Mesenchymal stem cell (in vitro differentiated cells and primary cell): ENCODE data around the gene SAMD13.

Experiments
- DNase-seq: peaks from one replicate; pipeline ENCODE4 v3.0.0-alpha.2; 2013
- H2AFZ ChIP-seq: one replicate; pipeline ENCODE4 v1.6.1; 2013; ENCODE audit warnings: low read depth, mild to moderate bottlenecking, control low read depth, inconsistent platforms, low read length, moderate library complexity
- H2AK5ac ChIP-seq: 2 replicates; pipeline ENCODE4 v1.6.1; 2013; ENCODE audit warnings: low read length, moderate library complexity, mild to moderate bottlenecking, inconsistent platforms; ENCODE audit not compliant: severe bottlenecking
- H2BK120ac ChIP-seq: one replicate; pipeline ENCODE4 v1.6.1; 2013; ENCODE audit warnings: low read depth, mild to moderate bottlenecking, inconsistent platforms, low read length, moderate library complexity
- H2BK12ac ChIP-seq, 2 experiments: one replicate each; pipeline ENCODE4 v1.6.1; 2013; ENCODE audit warnings: inconsistent platforms in 2 of 2, low read length in 2 of 2, mild to moderate bottlenecking in 2 of 2, moderate library complexity in 2 of 2, control low read depth in 1 of 2
- H2BK15ac ChIP-seq: one replicate; pipeline ENCODE4 v1.6.1; 2013; ENCODE audit warnings: mild to moderate bottlenecking, low read depth, inconsistent platforms; ENCODE audit not compliant: poor library complexity, severe bottlenecking
- H2BK5ac ChIP-seq: 2 replicates; pipeline ENCODE4 v1.6.1; 2013; ENCODE audit warnings: low read depth, mild to moderate bottlenecking, low read length, control low read depth, inconsistent platforms; ENCODE audit not compliant: poor library complexity, severe bottlenecking
- H3K14ac ChIP-seq, 2 experiments: one replicate each; pipeline ENCODE4 v1.6.1; 2013; ENCODE audit warnings: inconsistent platforms in 2 of 2, low read length in 2 of 2, control low read depth in 1 of 2, mild to moderate bottlenecking in 1 of 2, moderate library complexity in 1 of 2
- H3K18ac ChIP-seq, 2 experiments: one replicate each; pipeline ENCODE4 v1.6.1; 2013; ENCODE audit warnings: inconsistent platforms in 2 of 2, low read length in 2 of 2, control low read depth in 1 of 2, low read depth in 1 of 2, mild to moderate bottlenecking in 1 of 2
- H3K23ac ChIP-seq, 2 experiments: one replicate each; pipeline ENCODE4 v1.6.1; 2013; ENCODE audit warnings: inconsistent platforms in 2 of 2, low read length in 2 of 2, mild to moderate bottlenecking in 2 of 2, moderate library complexity in 2 of 2, control low read depth in 1 of 2
- H3K27ac ChIP-seq: 2 replicates; pipeline ENCODE4 v1.5.1; 2013; ENCODE audit warnings: mild to moderate bottlenecking, moderate library complexity, low read length, control low read depth, inconsistent platforms; ENCODE audit not compliant: poor library complexity, severe bottlenecking
- H3K27me3 ChIP-seq, 2 experiments: 2 replicates each; pipeline versions ENCODE4 v1.6.1 to v1.7.0; 2013; ENCODE audit warnings: low read length in 2 of 2, mild to moderate bottlenecking in 2 of 2, moderate library complexity in 2 of 2, control low read depth in 1 of 2, inconsistent platforms in 1 of 2; ENCODE audit not compliant: control insufficient read depth in 1 of 2, insufficient read depth in 1 of 2
- H3K36me3 ChIP-seq, 2 experiments: 2 replicates each; pipeline versions ENCODE4 v1.6.1 to v1.7.0; 2013; ENCODE audit warnings: low read length in 2 of 2, control low read depth in 1 of 2, inconsistent platforms in 1 of 2, low read depth in 1 of 2, mild to moderate bottlenecking in 1 of 2; ENCODE audit not compliant: insufficient read depth in 2 of 2, control insufficient read depth in 1 of 2
- H3K4ac ChIP-seq, 2 experiments: one replicate each; pipeline ENCODE4 v1.6.1; 2013; ENCODE audit warnings: inconsistent platforms in 2 of 2, low read length in 2 of 2, mild to moderate bottlenecking in 2 of 2, moderate library complexity in 2 of 2, control low read depth in 1 of 2, low read depth in 1 of 2
- H3K4me1 ChIP-seq: 2 replicates; pipeline ENCODE4 v1.6.1; 2013; ENCODE audit warnings: low read depth, low read length, control low read depth; ENCODE audit not compliant: control insufficient read depth, insufficient read depth
- H3K4me2 ChIP-seq: 2 replicates; pipeline ENCODE4 v1.6.1; 2013; ENCODE audit warnings: low read length, mild to moderate bottlenecking, inconsistent platforms; ENCODE audit not compliant: poor library complexity, severe bottlenecking
- H3K4me3 ChIP-seq, 2 experiments: 2 replicates each; pipeline versions ENCODE4 v1.5.1 to v1.7.0; 2013; ENCODE audit warnings: low read length in 2 of 2, mild to moderate bottlenecking in 2 of 2, control low read depth in 1 of 2, low read depth in 1 of 2; ENCODE audit not compliant: insufficient read depth in 1 of 2
- H3K79me1 ChIP-seq: replicated peaks from 2 replicates; pipeline ENCODE4 v1.6.1; 2013; ENCODE audit warnings: mild to moderate bottlenecking, control low read depth, low read length, inconsistent platforms; ENCODE audit not compliant: poor library complexity, severe bottlenecking
- H3K9ac ChIP-seq: 2 replicates; pipeline ENCODE4 v1.7.0; 2013; ENCODE audit warnings: mild to moderate bottlenecking, low read length, moderate library complexity
- H3K9me3 ChIP-seq: 2 replicates; pipeline ENCODE4 v1.7.0; 2013; ENCODE audit warnings: mild to moderate bottlenecking, low read length; ENCODE audit not compliant: control insufficient read depth
- H4K8ac ChIP-seq: one replicate; pipeline ENCODE4 v1.6.1; 2013; ENCODE audit warnings: inconsistent platforms, mild to moderate bottlenecking, low read length, moderate library complexity
- H4K91ac ChIP-seq: one replicate; pipeline ENCODE4 v1.6.1; 2013; ENCODE audit warnings: mild to moderate bottlenecking, low read length, inconsistent platforms
- WGBS: methylation state at CpG from one replicate; pipeline ENCODE4 v1.1.7; 2013; ENCODE audit warnings: mixed read lengths; 5-methylcytosine and 5-hydroxymethylcytosine counted together

SAMD13 gene

DNA sequence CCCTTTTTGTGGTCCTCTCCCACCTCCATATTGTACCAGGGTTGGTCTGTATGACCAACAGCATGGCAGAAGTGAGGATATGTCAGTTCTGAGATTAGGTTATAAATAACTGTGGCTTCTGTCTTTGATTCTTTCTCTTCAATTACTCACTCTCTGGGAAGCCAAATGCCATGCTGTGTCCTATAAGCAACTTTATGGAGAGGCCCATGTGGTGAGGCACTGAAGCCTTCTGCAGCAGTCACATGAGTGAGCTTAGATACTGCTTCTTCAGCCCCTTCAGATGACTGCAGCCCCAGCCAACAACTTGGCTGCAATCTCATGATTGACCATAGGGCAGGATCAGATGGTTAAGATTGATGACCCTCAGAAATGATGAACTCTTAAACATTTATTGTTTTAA, 34.0 kb upstream of the SAMD13 start:
- Histone ChIP-seq H2BK15ac (no peak overlapping the region), H3K14ac (no peak overlapping the region), H3K27ac (no peak overlapping the region), H3K79me1 (no peaks in the 10 kb centered on the region), H3K23ac (no peak overlapping the region), H3K4me1 (peaks cover 2% of the 10 kb centered on the region), H2AFZ (no peak overlapping the region), H2AK5ac (no peak overlapping the region), H2BK5ac (no peak overlapping the region), H3K4me2 (no peak overlapping the region), H3K27me3 (no peaks in the 10 kb centered on the region), H3K9ac (no peak overlapping the region), H4K91ac (no peak overlapping the region), H2BK12ac (no peak overlapping the region), H3K9me3 (no peaks in the 10 kb centered on the region), H2BK120ac (no peak overlapping the region), H3K18ac (no peak overlapping the region), H3K4ac (no peak overlapping the region), H3K36me3 (no peaks in the 10 kb centered on the region), H4K8ac (no peak overlapping the region), H3K4me3 (no peak overlapping the region)
- DNase-seq = no peak

DNA sequence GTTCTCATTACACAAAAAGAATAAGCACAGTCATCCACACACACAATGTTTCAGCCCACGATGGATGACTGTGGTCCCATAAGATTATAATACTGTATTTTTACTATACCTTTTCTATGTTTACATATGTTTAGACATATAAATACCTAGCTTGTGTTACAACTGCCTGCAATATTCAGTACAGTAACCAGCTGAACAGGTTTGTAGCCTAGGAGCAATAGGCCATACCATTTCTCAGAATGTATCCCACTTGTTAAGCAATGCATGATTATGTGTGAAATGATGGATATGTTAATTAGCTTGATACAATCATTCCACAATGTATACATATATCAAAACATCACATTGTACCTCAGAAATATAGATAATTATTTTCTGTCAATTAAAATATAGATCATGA, 33.2 kb upstream of the SAMD13 start:
- Histone ChIP-seq H3K18ac (no peak overlapping the region), H3K4me3 (no peak overlapping the region), H2BK15ac (no peak overlapping the region), H4K8ac (no peak overlapping the region), H3K27ac (no peak overlapping the region), H3K4ac (no peak overlapping the region), H3K36me3 (no peaks in the 10 kb centered on the region), H3K23ac (no peak overlapping the region), H3K14ac (no peak overlapping the region), H4K91ac (no peak overlapping the region), H3K79me1 (no peaks in the 10 kb centered on the region), H2BK12ac (no peak overlapping the region), H3K4me1 (peaks cover 2% of the 10 kb centered on the region), H3K9me3 (no peaks in the 10 kb centered on the region), H3K4me2 (no peak overlapping the region), H3K27me3 (no peaks in the 10 kb centered on the region), H2AK5ac (no peak overlapping the region), H2AFZ (no peak overlapping the region), H2BK120ac (no peak overlapping the region), H3K9ac (no peak overlapping the region), H2BK5ac (no peak overlapping the region)
- no CpG with 5 or more reads among the region's 1 CpG for WGBS
- no peak for DNase-seq

DNA sequence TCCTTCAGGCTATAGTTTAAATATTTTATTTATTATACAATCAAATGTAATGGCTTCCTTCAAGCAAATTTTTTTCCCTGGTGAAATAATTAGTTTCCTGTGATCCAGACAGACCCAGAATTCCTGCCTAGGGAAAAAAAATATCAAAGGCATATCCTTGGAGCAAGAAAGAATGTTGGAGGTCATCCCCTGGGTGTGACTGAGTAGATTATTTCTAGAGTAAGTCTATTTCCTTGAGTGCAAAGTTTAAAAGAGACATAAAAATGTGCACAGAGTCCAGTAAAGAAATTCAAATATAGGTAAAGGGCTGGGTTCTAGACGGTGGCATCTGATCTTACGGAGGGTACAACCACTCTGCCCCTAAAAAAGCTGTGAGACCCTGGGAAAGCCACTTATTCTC, 32.2 kb upstream of the SAMD13 start:
- Histone ChIP-seq H3K4me3 (no peak overlapping the region), H2AFZ (no peak overlapping the region), H3K23ac (no peak overlapping the region), H3K9ac (no peak overlapping the region), H4K8ac (no peak overlapping the region), H3K4me2 (no peak overlapping the region), H2BK12ac (no peak overlapping the region), H2BK15ac (no peak overlapping the region), H2AK5ac (no peak overlapping the region), H3K79me1 (no peaks in the 10 kb centered on the region), H3K4ac (no peak overlapping the region), H3K36me3 (no peaks in the 10 kb centered on the region), H3K4me1 (peaks cover 2% of the 10 kb centered on the region), H3K27ac (no peak overlapping the region), H3K18ac (no peak overlapping the region), H3K14ac (no peak overlapping the region), H3K9me3 (no peaks in the 10 kb centered on the region), H2BK5ac (no peak overlapping the region), H3K27me3 (no peaks in the 10 kb centered on the region), H2BK120ac (no peak overlapping the region), H4K91ac (no peak overlapping the region)
- DNase-seq = no peak
- WGBS = no CpG with 5 or more reads among the region's 2 CpGs

DNA sequence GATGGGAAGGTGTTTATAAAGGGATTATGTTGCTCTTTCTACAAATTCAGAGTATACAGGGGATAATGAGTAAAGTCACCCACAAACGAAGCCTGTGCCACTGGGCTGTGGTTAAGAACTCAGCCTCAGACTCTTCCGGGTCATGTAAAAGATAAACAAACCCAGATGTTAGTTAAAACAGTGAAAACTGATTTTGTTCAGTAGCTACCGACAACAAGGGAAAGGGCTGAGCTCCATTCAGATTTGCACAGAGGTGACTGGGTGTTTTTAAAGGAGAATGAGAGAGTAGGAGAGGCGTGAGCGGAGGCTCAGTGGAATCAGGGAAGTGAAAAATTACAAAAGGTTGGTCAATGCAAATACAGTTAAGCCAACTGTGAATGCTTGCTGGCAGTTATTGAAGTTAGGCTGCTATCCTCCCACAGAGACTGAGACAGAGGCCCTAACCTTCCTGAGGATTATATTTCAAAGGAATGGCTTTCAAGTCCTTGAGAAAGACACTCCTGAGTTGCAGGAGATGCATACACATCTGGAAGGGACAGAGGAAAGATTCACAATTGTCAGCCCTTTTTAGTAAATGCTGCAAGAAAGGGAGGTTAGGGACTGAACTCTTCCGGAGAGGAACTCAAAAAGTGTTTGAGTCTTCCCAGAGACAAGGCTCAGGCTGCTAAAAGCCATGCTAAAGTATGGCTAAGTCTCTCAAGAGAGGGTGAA, 29.9 kb upstream of the SAMD13 start:
- peak overlapping the region; percentile 26 for H3K27ac ChIP-seq
- H3K23ac ChIP-seq = no peak overlapping the region
- H3K18ac ChIP-seq = peak overlapping the region in 1 of 2 experiments; percentile 60
- H3K36me3 ChIP-seq = no peaks in the 10 kb centered on the region
- no peak overlapping the region for H4K91ac ChIP-seq
- no peak overlapping the region for H3K4me2 ChIP-seq
- no peak overlapping the region for H3K9ac ChIP-seq
- H2BK12ac ChIP-seq = no peak overlapping the region
- H3K4ac ChIP-seq = no peak overlapping the region
- peak overlapping the region; percentile 13 for H2BK120ac ChIP-seq
- WGBS = 27% methylated on average over 6 of the region's 6 CpGs
- peak overlapping the region; percentile 67 for H4K8ac ChIP-seq
- no peak overlapping the region for H2BK5ac ChIP-seq
- no peaks in the 10 kb centered on the region for H3K79me1 ChIP-seq
- H2AFZ ChIP-seq = no peak overlapping the region
- H2BK15ac ChIP-seq = no peak overlapping the region
- peaks cover 2% of the 10 kb centered on the region for H3K4me1 ChIP-seq
- no peaks in the 10 kb centered on the region for H3K27me3 ChIP-seq
- H2AK5ac ChIP-seq = no peak overlapping the region
- no peak overlapping the region for H3K14ac ChIP-seq
- H3K9me3 ChIP-seq = no peaks in the 10 kb centered on the region
- H3K4me3 ChIP-seq = no peak overlapping the region
- peak; percentile 80 for DNase-seq
